IPS-NIHi11 (cell line): ENCODE data around the gene HAGH.

Experiments used
- DNase-seq: peaks from one replicate; pipeline ENCODE4 v3.0.0; 2012; ENCODE audit warnings: mixed read lengths, low spot score

HAGH gene

DNA sequence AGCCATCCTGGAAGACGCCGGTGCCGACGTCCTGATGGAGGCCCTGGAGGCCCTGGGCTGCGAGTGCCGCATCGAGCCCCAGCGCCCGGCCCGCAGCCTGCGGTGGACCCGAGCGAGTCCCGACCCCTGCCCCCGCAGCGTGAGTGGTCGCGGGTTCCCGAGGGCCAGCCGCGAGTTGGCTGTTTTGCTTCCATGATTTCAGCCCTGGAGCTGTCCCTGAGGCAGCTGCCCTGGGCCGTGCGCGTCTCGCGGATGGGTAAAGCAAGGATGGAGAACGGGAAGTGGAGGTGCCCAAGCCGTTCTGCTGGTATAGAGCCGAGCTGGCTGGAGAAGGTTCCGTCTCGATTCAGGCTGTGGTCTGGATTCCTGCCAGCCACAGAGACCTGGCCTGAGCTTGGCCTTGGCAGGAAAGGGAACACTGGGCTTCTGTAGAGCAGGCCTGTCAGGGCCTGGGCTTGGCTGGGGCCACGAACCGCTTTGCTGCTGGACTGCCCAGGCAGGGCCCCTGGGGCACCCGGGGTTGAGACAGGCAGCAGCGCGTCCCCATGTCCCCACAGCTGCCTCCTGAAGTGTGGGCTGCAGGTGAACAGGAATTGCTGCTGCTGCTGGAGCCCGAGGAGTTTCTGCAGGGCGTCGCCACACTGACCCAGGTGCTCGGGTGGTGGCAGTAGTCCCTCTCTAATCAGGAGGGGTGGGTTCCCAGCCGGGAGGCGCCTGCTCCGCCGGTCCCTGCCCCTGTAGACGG is 52.8 kb downstream of the HAGH start:
- no peak for DNase-seq

DNA sequence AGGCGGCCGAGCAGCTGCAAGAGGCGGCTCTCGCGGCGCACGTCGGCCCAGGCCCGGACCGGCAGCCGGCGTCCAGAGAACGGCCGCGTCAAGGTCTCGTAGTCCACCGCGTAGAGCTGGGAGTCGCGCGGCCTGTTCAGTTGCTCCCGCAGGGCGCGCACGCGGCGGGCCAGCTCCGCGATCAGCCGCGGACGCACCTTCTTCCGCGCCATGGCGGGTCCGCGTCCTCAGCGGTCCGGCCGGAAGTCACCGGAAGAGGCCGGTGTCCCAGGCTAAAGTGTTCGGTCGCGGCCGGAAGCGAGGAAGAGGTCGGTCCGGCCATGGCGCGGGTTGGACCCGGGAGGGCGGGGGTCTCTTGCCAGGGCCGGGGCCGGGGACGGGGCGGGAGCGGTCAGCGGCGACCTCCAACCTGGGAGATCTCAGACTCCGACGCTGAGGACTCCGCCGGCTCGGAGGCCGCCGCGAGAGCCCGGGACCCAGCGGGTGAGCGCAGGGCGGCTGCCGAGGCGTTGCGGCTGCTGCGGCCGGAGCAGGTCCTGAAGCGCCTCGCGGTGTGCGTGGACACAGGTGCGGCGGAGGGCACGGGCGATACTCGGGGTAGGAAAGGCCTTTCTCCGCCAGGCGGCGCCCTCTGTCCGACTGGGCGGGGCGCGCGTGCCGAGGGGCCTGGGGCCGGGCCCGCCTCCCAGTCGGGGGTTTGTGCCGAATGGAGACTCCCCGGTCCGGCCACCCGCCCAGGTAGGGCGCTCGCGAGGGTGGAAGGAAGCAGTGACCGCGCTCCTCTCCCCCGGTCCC is 53.5 kb downstream of the HAGH start, which contains the start of gene MRPS34:
Gene MRPS34, minus strand, starts transcription at position 227 of the 795 bp plus-strand sequence. Its CDS starts 15 bp downstream, at position 212.
- DNase-seq: peak; percentile 91

DNA sequence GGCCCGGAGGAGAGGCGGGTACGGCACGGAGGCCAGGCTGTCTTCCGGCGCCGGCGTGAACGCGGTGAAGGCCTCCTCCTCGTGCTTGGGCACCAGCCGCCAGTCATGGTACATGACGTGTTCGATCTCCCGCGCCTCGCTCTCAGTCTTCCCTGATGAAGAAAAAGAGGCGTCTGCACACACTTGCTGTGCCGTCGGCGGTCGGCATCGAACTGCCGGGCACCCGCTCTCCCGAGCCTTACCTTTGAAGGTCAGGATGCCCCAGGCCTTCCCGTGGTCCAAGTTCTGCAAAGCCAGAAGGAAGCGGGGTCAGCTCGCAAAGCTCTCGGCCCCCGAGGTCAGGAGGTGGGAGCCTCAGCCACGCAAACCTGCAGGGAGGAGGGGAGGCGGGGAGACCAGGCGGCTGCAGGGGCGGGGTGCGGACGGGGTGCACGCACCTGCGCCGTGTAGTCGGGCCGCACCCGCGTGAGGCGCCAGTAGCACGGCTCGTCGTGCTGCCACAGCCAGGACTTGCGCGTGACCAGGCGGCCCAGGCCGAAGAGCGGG is 54.2 kb downstream of the HAGH start, which contains the start of gene EME2:
Gene EME2, plus strand, starts transcription at position 449 of the 546 bp plus-strand sequence. CDS start 418 bp downstream, outside the sequence.
- DNase-seq: no peak

DNA sequence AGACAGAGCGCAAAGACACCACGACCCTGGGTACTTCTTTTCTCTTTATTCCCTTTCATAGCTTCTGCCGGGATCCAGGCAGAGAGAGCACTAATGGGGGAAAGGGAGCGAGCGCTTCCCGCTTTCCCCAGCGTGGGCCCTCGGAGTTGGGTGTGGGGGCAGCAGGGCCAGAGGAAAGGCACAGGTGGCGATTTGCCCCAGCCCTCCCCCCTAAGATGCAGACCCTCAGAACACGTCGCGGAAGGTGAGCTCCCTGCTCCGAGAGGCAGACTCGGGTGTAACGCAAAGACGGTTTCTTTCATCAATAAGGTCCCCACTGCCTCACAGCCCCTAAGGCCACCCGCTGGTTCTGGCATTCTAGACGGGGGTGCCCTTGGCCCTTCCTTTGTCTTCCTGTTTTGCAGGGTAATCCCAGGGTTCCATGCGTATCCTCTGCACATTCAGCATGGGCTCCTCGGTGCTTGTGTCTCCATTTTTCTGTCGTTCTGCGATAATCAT is 54.7 kb downstream of the HAGH start:
- no peak for DNase-seq

DNA sequence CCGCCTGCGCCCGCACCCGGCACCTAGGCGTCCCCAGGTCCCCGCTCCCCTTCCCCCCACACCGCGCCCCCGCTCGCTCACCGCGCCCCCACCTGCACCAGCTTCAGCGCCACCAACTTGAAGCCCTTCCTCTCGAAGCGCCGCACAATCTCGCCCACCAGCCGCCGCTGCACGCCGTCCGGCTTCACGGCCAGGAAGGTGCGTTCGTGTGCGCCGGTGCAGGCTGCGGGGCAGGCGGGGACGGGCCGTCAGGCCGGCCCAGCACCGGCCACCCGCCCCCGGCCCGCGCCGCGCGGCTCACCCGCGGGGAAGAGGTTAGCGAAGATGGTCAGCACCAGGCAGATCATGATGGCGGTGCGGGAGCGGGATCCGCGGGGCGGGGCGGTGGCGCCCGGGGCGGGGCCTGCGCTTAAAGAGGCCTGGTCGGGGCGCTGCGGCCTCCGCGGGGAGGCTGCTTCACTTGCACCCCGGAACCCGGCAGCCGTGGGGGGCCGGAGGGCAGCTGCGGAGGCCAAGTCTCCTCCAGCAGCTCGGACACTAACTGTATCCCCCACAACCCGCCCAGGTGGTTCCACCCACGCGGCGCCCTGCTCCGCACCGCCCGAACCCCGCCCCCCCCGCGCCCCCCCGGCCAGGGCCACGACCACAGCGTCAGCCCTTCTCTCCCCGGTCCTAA is 55.3 kb downstream of the HAGH start, which contains the start of gene NME3:
Gene NME3, minus strand, starts transcription at position 356 of the 676 bp plus-strand sequence. Its CDS starts 9 bp downstream, at position 347.
- peak; percentile 82 for DNase-seq

DNA sequence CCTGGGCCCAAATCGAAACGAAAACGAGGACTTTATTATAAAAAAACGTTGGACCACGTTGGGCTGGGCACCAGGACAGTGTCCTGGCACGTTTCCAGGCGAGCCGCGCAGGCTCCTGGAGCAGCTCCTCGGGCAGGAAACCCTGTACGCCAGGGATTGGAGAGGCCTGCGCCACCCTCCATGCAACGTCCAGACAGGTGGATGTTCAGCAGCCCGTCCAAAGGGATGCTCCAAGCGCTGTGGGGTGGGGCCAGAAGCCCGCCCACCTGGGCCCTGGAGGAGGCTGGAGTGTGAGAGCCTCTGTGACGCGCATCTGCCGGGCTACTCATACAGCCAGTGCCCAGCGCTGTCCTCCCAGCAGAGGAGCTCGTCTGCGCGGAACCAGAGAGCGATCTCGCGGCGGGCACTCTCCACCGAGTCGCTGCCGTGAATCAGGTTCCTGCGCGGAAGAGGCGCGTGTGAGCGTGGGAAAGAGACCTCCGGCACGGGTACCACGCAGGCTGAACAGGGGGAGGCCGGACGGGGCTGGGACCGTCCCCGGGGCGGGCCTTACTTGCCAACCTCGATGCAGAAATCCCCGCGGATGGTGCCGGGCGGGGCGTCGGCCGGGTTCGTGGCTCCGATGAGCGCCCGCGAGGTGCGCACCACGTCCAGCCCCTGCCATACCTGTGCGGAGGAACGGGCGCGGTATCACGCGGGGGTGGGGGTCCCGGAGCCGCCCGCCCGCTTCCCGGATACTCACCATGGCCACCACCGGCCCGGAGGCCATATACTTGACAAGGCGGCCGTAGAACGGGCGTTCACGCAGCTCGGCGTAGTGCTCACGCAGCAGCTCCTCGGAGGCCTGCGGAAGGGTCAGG is 56.1 kb downstream of the HAGH start:
- no peak for DNase-seq

DNA sequence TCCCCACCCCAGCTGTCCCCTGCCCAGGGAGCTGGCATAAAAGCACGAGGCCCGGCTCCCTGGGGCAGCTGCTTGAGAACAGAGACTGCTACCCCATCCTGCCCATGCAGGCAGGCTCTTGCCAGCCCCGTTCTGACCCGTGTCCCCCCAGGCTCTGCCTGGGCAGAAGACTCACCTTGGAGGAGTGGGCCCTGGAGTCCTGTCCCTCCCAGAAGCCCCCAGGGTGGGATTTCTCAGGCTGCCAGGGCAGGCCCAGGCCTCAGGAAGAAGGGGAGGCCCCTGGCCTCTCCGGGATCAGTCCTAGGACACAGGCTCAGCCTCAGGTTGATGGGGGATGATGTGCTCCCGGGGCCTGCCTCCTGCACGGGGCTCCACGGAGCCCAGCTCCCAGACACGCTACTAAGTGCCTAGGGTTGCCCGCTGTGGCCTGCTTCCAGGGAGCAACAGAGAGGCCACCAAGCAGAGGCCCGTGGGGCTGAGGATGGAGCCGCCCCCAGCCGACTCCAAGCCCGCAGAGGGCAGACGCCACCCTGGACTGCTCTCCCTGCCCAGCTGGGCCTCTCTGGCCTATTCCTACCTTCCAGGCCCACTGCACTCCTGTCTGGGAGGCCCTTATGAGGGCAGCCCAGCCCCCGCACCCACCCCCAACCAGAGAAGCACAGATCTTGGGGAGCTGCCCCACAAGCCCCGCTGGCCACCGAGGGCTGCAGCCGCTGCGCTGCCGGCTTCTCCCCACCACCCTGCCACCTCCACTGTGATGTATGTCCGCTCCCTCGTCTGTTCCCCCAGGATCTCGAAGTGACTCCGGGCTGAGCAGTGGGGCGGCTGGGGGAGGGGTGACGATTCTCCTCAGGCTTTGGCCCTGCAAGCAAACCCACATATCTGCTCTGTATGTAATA is 57.0 kb downstream of the HAGH start:
- DNase-seq: no peak

- DNase-seq: no peak
Measured at GRCh38 chr16:1768767-1769401, 57.7 kb downstream of the HAGH start.

DNA sequence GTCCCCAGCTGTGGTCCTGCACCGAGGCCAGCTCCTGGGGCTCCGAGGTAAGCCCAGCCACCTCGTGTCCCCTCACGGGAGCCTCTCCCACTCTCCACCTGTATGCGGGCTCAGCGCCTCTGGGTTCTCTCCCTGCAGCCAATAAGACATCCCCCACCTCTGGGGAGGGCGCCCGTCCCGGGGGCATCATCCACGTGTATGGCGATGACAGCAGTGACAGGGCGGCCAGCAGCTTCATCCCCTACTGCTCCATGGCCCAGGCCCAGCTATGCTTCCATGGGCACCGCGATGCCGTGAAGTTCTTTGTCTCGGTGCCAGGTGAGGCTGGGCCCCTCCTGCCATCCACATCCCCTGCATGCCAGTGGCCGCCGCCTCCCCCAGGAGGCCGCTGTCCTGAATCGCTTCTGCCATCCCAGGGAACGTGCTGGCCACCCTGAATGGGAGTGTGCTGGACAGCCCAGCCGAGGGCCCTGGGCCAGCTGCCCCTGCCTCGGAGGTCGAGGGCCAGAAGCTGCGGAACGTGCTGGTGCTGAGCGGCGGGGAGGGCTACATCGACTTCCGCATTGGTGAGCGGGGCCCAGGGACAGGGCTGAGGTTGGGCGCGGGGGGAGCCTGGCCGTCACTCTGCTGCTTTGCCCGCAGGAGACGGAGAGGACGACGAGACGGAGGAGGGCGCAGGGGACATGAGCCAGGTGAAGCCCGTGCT is 58.4 kb downstream of the HAGH start:
- no peak for DNase-seq

DNA sequence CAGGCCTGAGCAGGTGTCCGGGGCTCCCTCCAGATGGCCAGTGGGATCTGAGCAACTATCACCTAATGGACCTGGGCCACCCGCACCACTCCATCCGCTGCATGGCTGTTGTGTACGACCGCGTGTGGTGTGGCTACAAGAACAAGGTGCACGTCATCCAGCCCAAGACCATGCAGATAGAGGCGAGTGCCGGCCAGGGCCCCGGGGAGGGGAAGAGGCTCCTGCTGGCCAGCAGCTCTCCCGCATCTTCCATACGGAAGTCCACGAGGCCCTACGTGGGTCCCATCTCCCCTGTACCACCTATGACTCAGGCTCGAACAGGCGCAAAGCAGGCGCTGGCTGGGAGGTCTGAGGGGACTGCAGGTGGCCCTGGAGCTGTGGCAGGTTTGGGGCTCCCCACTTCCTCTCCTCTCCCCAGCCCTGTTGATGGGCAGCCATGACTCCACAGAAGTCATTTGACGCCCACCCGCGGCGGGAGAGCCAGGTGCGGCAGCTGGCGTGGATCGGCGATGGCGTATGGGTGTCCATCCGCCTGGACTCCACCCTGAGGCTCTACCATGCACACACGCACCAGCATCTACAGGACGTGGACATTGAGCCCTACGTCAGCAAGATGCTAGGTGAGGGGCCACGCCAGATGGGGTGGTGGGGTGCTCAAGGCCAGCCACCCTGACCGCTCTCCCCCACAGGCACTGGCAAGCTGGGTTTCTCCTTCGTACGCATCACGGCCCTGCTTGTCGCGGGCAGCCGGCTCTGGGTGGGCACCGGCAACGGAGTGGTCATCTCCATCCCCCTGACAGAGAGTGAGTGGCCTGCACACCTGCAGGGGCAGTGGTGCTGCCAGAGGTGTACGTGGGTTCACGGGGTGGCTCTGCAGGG is 59.3 kb downstream of the HAGH start:
- no peak for DNase-seq

DNA sequence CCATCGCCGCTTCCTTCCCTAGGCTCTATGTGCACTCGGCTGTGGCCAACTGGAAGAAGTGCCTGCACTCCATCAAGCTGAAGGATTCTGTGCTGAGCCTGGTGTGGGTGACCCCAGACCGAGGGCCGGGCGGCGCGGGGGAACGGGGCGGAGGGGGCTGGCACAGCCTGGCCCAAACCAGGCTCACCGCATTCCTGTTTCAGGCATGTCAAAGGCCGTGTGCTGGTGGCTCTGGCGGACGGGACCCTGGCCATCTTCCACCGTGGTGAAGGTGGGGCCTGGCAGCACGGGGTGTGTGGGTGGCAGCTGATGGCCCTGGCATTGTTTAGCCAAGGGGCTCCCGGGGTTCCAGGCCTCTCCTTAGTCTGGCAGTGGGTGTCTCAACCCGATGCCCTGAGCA is 59.9 kb downstream of the HAGH start:
- DNase-seq: no peak

DNA sequence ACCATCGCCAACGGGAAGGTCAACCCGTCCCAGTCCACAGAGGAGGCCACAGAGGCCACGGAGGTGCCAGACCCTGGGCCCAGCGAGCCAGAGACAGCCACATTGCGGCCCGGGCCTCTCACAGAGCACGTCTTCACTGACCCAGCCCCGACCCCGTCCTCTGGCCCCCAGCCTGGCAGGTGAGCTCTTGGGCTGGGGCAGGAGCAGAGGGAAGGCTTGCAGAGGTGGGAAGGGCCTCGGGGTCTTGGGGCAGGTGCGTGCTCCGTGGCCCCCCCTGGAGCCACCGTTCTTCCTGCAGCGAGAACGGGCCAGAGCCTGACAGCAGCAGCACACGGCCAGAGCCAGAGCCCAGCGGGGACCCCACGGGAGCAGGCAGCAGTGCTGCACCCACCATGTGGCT is 60.4 kb downstream of the HAGH start:
- DNase-seq: no peak

DNA sequence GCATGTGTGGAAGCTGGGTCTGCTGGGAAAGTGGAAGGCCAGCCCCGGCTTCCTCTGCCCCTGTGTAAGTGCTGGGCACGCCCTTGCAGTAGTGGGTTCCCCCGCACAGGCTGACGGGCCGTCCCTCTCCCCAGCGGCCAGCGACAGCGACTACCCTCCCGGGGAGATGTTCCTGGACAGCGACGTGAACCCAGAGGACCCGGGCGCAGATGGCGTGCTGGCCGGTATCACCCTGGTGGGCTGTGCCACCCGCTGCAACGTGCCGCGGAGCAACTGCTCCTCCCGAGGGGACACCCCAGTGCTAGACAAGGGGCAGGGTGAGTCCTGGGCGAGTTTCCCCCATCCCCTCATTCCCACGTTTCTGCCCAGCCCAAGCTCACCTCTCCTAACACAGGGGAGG is 60.8 kb downstream of the HAGH start:
- no peak for DNase-seq

GRCh38 chr16:1764971-1765370 is 61.7 kb downstream of the HAGH start:
- DNase-seq: no peak

GRCh38 chr16:1763521-1764511 is 62.8 kb downstream of the HAGH start:
- peak; percentile 97 for DNase-seq

DNA sequence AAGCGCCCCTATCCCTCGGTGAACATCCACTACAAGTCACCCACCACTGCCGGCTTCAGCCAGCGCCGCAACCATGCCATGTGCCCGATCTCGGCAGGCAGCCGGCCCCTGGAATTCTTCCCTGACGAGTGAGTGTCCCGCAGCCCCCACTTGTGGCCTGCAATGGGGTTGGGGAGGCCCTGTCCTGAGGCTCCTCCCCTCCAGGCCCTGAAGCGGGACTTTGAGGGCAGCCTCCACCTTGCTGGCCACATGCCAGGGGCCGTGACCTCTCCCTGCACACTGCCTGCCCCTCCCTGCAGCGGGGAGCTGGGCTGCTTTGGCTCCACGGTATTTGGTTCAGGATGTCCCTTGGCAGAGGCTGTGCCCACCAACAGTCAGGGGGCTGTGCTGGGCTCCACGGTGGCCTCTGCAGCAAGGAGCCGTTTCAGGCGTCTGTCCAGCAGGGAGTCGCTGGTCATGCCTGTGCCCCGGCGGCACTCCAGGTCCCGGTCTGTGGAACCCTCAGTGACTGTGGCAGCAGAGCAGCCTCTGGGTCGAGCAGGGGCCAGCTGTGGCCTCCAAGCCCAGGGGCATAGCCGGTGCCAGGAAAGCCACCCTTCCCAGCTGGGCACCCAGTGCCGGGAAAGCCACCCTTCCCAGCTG is 63.6 kb downstream of the HAGH start:
- no peak for DNase-seq
